HUES48 (cell line): ENCODE data around the gene ASB13.

ENCODE experiments used
- H3K27ac ChIP-seq: one replicate; pipeline ENCODE4 v1.7.0; 2013; ENCODE audit warnings: low read depth, low read length, inconsistent platforms
- H3K27me3 ChIP-seq: 2 replicates; pipeline ENCODE4 v1.6.1; 2013; ENCODE audit warnings: mild to moderate bottlenecking, low read length; ENCODE audit not compliant: control insufficient read depth, insufficient read depth
- H3K36me3 ChIP-seq: 2 replicates; pipeline ENCODE4 v1.6.1; 2013; ENCODE audit warnings: low read length; ENCODE audit not compliant: control insufficient read depth, insufficient read depth
- H3K4me1 ChIP-seq: 2 replicates; pipeline ENCODE4 v1.6.1; 2013; ENCODE audit warnings: mild to moderate bottlenecking, low read length; ENCODE audit not compliant: control insufficient read depth, insufficient read depth
- H3K4me3 ChIP-seq: 2 replicates; pipeline ENCODE4 v1.5.1; 2013; ENCODE audit warnings: mild to moderate bottlenecking, low read depth, low read length
- H3K9ac ChIP-seq: 2 replicates; pipeline ENCODE4 v1.6.1; 2013; ENCODE audit warnings: mild to moderate bottlenecking, low read depth, low read length, moderate library complexity
- H3K9me3 ChIP-seq: 2 replicates; pipeline ENCODE4 v1.6.1; 2013; ENCODE audit warnings: low read length; ENCODE audit not compliant: control insufficient read depth, insufficient read depth

Gene ASB13, protein sequence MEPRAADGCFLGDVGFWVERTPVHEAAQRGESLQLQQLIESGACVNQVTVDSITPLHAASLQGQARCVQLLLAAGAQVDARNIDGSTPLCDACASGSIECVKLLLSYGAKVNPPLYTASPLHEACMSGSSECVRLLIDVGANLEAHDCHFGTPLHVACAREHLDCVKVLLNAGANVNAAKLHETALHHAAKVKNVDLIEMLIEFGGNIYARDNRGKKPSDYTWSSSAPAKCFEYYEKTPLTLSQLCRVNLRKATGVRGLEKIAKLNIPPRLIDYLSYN

DNA sequence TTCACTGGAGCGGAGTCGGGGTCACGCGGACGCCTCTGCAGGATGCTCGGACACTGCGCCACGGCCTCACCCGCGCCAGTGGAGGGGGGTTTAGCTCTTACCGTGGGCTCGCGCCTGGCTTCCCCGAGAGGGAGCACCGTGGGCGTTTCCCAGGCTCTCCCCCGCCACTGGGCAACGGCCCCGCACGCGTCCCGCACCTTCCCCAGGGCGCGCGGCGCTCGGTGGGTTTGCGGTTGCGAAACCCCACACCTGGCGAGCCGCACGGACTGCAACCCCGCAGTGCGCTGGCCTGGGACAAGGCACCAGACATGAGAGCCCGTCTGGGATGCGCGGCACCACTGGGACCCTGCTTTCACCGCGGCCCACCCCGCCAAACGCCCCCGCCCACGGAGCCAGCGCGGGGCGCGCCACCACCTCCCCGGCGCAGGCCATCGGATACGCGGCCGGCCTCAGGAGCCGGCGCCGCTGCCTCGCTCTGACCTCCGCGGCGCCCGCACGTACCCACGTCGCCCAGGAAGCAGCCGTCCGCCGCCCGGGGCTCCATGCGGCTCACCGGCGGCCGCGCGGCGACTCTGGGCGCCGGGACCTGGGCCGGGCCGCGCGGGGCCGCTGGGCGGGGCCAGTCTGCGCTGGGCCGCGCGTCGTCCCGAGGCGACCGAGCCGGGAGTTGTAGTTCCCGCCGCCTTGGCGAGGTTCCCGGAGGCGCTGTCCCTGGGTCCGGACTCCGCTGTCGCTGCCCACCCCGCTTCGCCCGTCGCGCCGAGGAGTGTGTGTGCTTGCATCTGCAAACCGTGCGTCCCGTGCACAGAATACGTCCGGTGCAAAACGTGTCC lies at the start of gene ASB13:
Gene ASB13, minus strand, starts transcription at position 588 of the 833 bp plus-strand sequence. Its CDS starts 44 bp downstream, at position 544.
- Histone ChIP-seq H3K4me1 (peaks cover 23% of the 10 kb centered on the region), H3K9me3 (no peaks in the 10 kb centered on the region), H3K36me3 (no peaks in the 10 kb centered on the region), H3K4me3 (peak within 1 kb of the TSS; percentile 73), H3K9ac (peak within 1 kb of the TSS; percentile 79), H3K27me3 (peaks cover 7% of the 10 kb centered on the region), H3K27ac (no peak within 1 kb of the TSS)

GRCh38 chr10:5711642-5712041 lies 45.2 kb upstream of the ASB13 start:
- H3K4me3 ChIP-seq, result no peak overlapping the region
- no peak overlapping the region for H3K9ac ChIP-seq

GRCh38 chr10:5710859-5711258 lies 44.5 kb upstream of the ASB13 start:
- Histone ChIP-seq H3K36me3 (no peaks in the 10 kb centered on the region), H3K9me3 (no peaks in the 10 kb centered on the region), H3K4me3 (no peak overlapping the region), H3K4me1 (peaks cover 8% of the 10 kb centered on the region; the same call in 1 of the 2 replicates), H3K27me3 (no peaks in the 10 kb centered on the region), H3K9ac (no peak overlapping the region), H3K27ac (no peak overlapping the region)

More at GRCh38 chr10:5711642-5712041, 45.2 kb upstream of the ASB13 start:
- Histone ChIP-seq H3K9me3 (no peaks in the 10 kb centered on the region), H3K27ac (no peak overlapping the region), H3K36me3 (no peaks in the 10 kb centered on the region), H3K4me1 (peaks cover 8% of the 10 kb centered on the region; the same call in 1 of the 2 replicates), H3K27me3 (no peaks in the 10 kb centered on the region)

- Histone ChIP-seq H3K27ac (no peak overlapping the region), H3K9me3 (no peaks in the 10 kb centered on the region), H3K4me1 (0 out of 2 replicates have a peak, but pooled peaks cover 8% of the 10 kb centered on the region), H3K36me3 (no peaks in the 10 kb centered on the region), H3K9ac (no peak overlapping the region), H3K27me3 (no peaks in the 10 kb centered on the region), H3K4me3 (no peak overlapping the region)
Observed at GRCh38 chr10:5709865-5710264, 43.5 kb upstream of the ASB13 start.

GRCh38 chr10:5708356-5708755 lies 42.0 kb upstream of the ASB13 start:
- H3K4me3 ChIP-seq, result no peak overlapping the region
- no peak overlapping the region for H3K9ac ChIP-seq
- H3K27ac ChIP-seq, result no peak overlapping the region
- 0 out of 2 replicates have a peak, but pooled peaks cover 8% of the 10 kb centered on the region for H3K4me1 ChIP-seq
- no peaks in the 10 kb centered on the region for H3K27me3 ChIP-seq
- no peaks in the 10 kb centered on the region for H3K9me3 ChIP-seq
- H3K36me3 ChIP-seq, result no peaks in the 10 kb centered on the region

DNA sequence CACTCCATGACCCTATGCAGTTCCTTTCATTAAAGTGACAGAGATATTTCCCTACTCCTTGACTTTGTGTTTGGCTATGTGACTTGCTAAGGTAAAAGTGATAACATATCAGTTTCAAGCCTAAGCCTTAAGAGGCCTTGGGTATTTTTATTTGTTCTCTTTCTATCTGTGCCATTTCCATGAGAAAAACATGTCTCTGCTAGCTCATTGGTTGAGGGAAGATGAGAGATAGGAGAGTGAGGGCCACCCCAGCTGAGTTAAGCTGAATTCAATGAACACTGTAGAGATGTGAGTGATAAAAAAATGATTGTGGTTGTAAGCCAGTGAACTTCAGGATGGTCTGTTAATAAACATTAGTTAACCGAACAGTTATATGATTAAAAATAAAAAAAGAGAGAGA lies 31.7 kb upstream of the ASB13 start:
- Histone ChIP-seq H3K9ac (no peak overlapping the region), H3K27me3 (no peaks in the 10 kb centered on the region), H3K36me3 (no peaks in the 10 kb centered on the region; the same call in 1 of the 2 replicates), H3K27ac (peak overlapping the region; percentile 3), H3K4me1 (peaks cover 45% of the 10 kb centered on the region), H3K9me3 (no peaks in the 10 kb centered on the region), H3K4me3 (peak overlapping the region; percentile 34; the same call in 1 of the 2 replicates)

DNA sequence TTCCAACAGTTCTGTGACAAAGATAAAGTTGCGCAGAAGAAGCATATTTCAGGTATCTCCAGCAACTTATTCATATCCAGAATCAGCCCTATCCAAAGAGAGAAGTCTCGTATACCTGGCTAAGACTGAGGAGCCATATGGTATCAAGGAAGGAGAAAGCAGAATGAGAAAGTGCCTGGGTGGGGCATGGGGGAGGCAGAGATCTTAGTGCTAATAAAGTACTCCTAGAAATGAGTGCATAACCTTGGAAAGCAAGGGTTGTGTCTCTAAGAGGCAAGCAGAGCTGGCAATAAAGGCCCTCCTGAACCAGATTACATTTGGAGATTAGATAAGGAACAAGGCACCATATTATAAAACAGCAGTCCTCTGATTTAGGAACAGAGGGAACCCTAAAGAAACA lies 30.9 kb upstream of the ASB13 start:
- H3K4me1 ChIP-seq, result peaks cover 49% of the 10 kb centered on the region
- H3K27me3 ChIP-seq, result no peaks in the 10 kb centered on the region
- peak overlapping the region; percentile 34; the same call in 1 of the 2 replicates for H3K4me3 ChIP-seq
- no peaks in the 10 kb centered on the region for H3K9me3 ChIP-seq
- no peak overlapping the region for H3K27ac ChIP-seq
- no peak overlapping the region for H3K9ac ChIP-seq
- no peaks in the 10 kb centered on the region; the same call in 1 of the 2 replicates for H3K36me3 ChIP-seq

DNA sequence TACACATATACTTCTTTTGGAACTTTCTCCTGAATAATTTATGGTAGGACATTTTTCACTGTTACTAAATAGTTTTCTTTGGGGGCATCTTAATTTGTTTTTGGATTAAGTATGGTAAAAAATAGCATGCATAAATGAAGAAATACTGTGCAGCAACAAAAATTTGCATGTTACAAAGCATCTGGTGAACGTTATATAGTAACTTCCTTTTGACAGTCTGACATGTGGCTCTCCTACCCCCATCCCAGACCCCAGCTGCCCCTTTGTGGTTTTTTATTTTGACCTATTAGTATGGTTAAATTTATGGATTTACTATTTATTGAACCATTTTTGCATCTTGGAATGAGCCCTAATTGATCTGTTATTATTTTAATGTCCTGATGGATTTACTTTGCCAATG lies 28.2 kb upstream of the ASB13 start:
- no peak overlapping the region for H3K9ac ChIP-seq
- no peaks in the 10 kb centered on the region for H3K27me3 ChIP-seq
- no peaks in the 10 kb centered on the region for H3K9me3 ChIP-seq
- H3K36me3 ChIP-seq, result no peaks in the 10 kb centered on the region; the same call in 1 of the 2 replicates
- H3K27ac ChIP-seq, result no peak overlapping the region
- H3K4me3 ChIP-seq, result no peak overlapping the region
- peaks cover 45% of the 10 kb centered on the region for H3K4me1 ChIP-seq

GRCh38 chr10:5692461-5693358 lies 26.3 kb upstream of the ASB13 start:
- Histone ChIP-seq H3K9ac (peak overlapping the region; percentile 33), H3K36me3 (no peaks in the 10 kb centered on the region), H3K27ac (peak overlapping the region; percentile 76), H3K9me3 (no peaks in the 10 kb centered on the region), H3K4me3 (peak overlapping the region; percentile 68), H3K27me3 (no peaks in the 10 kb centered on the region), H3K4me1 (peaks cover 37% of the 10 kb centered on the region)

DNA sequence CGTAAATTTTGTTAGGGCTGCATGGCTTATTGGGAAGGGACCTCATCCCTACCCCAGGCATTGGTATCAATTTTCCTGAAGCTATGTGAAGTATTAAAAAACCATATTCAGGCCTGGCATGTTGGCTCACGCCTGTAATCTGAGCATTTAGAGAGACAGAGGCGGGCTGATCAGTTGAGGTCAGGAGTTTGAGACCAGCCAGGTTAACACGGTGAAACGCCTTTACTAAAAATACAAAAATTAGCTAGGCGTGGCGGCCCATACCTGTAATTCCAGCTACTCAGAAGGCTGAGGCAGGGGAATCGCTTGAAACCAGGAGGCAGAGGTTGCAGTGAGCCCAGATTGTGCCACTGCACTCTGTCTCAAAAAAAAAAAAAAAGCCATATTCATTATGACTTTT lies 25.4 kb upstream of the ASB13 start:
- Histone ChIP-seq H3K36me3 (no peaks in the 10 kb centered on the region), H3K9ac (no peak overlapping the region), H3K27ac (no peak overlapping the region), H3K9me3 (no peaks in the 10 kb centered on the region), H3K27me3 (no peaks in the 10 kb centered on the region), H3K4me3 (peak overlapping the region; percentile 68), H3K4me1 (peaks cover 32% of the 10 kb centered on the region)
